HG03521 (cell line): ENCODE results near the gene CYP27A1.
"Not testable (repeated sequence)": the region's sequence is repeated elsewhere in the genome, so short reads cannot be mapped to it uniquely, and the experiment has no call there.

ENCODE experiments used
- ATAC-seq: cut with Tn5 transposase; IDR thresholded peaks from one replicate; pipeline ENCODE4 v1.9.1; 2021; ENCODE audit warnings: mild to moderate bottlenecking, moderate library complexity; ENCODE audit not compliant: unreplicated experiment

Gene CYP27A1

GRCh38 chr2:218829868-218830451 lies 48.0 kb downstream of the CYP27A1 start:
- no peak for ATAC-seq

- no peak for ATAC-seq
Measured at GRCh38 chr2:218830526-218831306, 48.8 kb downstream of the CYP27A1 start.

GRCh38 chr2:218831378-218831990 lies 49.5 kb downstream of the CYP27A1 start, which contains the start of gene PRKAG3:
Gene PRKAG3 (minus strand): TSS chr2:218831803.
- ATAC-seq: no peak

GRCh38 chr2:218832081-218832480 lies 50.1 kb downstream of the CYP27A1 start:
- no peak for ATAC-seq

- no peak for ATAC-seq
Measured at GRCh38 chr2:218832520-218832919, 50.6 kb downstream of the CYP27A1 start.

GRCh38 chr2:218833023-218833609 lies 51.2 kb downstream of the CYP27A1 start:
- no peak for ATAC-seq

GRCh38 chr2:218834685-218835084 lies 52.7 kb downstream of the CYP27A1 start:
- no peak for ATAC-seq

GRCh38 chr2:218837495-218837894 lies 55.5 kb downstream of the CYP27A1 start:
- no peak for ATAC-seq

- ATAC-seq: no peak
Measured at GRCh38 chr2:218839430-218839829, 57.5 kb downstream of the CYP27A1 start.

GRCh38 chr2:218839888-218840287 lies 57.9 kb downstream of the CYP27A1 start:
- ATAC-seq: no peak

GRCh38 chr2:218844334-218844733 lies 62.4 kb downstream of the CYP27A1 start:
- ATAC-seq: not testable (repeated sequence)

- not testable (repeated sequence) for ATAC-seq
Measured at GRCh38 chr2:218846963-218847362, 65.0 kb downstream of the CYP27A1 start.

- ATAC-seq: no peak
Measured at GRCh38 chr2:218849721-218850120, 67.8 kb downstream of the CYP27A1 start.

GRCh38 chr2:218850796-218851195 lies 68.8 kb downstream of the CYP27A1 start:
- ATAC-seq: no peak

- no peak for ATAC-seq
Measured at GRCh38 chr2:218851286-218851685, 69.3 kb downstream of the CYP27A1 start.

GRCh38 chr2:218852911-218853667 lies 71.1 kb downstream of the CYP27A1 start:
- no peak for ATAC-seq

GRCh38 chr2:218853766-218854165 lies 71.8 kb downstream of the CYP27A1 start:
- ATAC-seq: no peak

GRCh38 chr2:218854860-218855259 lies 72.9 kb downstream of the CYP27A1 start:
- ATAC-seq: no peak

- ATAC-seq: no peak
Measured at GRCh38 chr2:218855305-218856166, 73.6 kb downstream of the CYP27A1 start.
